ENCODE results near the gene DDX27. TPM values are rescaled to one million over a fixed set of nuclear protein-coding genes. Genes with fewer than 3 reads are reported as not detected.

DDX27 gene
- total and polyA plus RNA-seq, 2 of the 13 experiments (the other 11 are each of a cell fraction or from before 2014, with no cell fraction given), result 42.6 to 72.8 TPM

- TF ChIP-seq KDM1A (CRISPR knock-in tag; IDR thresholded peaks at IDR 0.05) (no peak), ZNF235 (CRISPR knock-in tag; IDR thresholded peaks at IDR 0.05; ENCODE audit: borderline replicate concordance) (no peak), SP5 (CRISPR knock-in tag; IDR thresholded peaks at IDR 0.05; ENCODE audit: borderline replicate concordance, low read depth) (no peak), ZSCAN31 (CRISPR knock-in tag; IDR thresholded peaks at IDR 0.05; ENCODE audit: low read depth) (no peak), KDM6A (CRISPR knock-in tag; IDR thresholded peaks at IDR 0.05; ENCODE audit: low read depth) (peak; percentile 80; the same call in 1 of the 2 replicates), ZNF713 (CRISPR knock-in tag; IDR thresholded peaks at IDR 0.05) (no peak), RBM22 (optimal IDR thresholded peaks at IDR 0.05; ENCODE audit: low read length) (no peak), HNRNPL (IDR thresholded peaks at IDR 0.05; ENCODE audit: low read depth, low read length) (no peak), ZNF30 (CRISPR knock-in tag; IDR thresholded peaks at IDR 0.05) (no peak), E2F2 (CRISPR knock-in tag; IDR thresholded peaks at IDR 0.05; ENCODE audit: borderline replicate concordance) (no peak), SP1 (IDR thresholded peaks at IDR 0.05) (no peak), SP1 (CRISPR knock-in tag; IDR thresholded peaks at IDR 0.05) (no peak), YY1 (IDR thresholded peaks at IDR 0.05; ENCODE audit: insufficient read depth, insufficient replicate concordance, low read depth, low read length) (no peak), BCLAF1 (IDR thresholded peaks at IDR 0.05) (no peak), CREB1 (IDR thresholded peaks at IDR 0.05) (peak; percentile 36; the same call in 1 of the 2 replicates), CREB1 (CRISPR knock-in tag; IDR thresholded peaks at IDR 0.05) (peak; percentile 43; the same call in 1 of the 2 replicates), ZNF550 (CRISPR knock-in tag; IDR thresholded peaks at IDR 0.05; ENCODE audit: borderline replicate concordance) (no peak), ZIK1 (CRISPR knock-in tag; IDR thresholded peaks at IDR 0.05; ENCODE audit: borderline replicate concordance, low read depth) (no peak), ZNF484 (CRISPR knock-in tag; IDR thresholded peaks at IDR 0.05; ENCODE audit: borderline replicate concordance, low read depth) (no peak), RXRB (CRISPR knock-in tag; IDR thresholded peaks at IDR 0.05; ENCODE audit: borderline replicate concordance) (peak; percentile 100), MED13 (CRISPR knock-in tag; IDR thresholded peaks at IDR 0.05) (no peak), NCOA5 (CRISPR knock-in tag; IDR thresholded peaks at IDR 0.05) (no peak), ZFP82 (CRISPR knock-in tag; IDR thresholded peaks at IDR 0.05; ENCODE audit: borderline replicate concordance) (no peak), ZNF703 (CRISPR knock-in tag; IDR thresholded peaks at IDR 0.05; ENCODE audit: borderline replicate concordance) (no peak), PITX1 (CRISPR knock-in tag; IDR thresholded peaks at IDR 0.05) (no peak), ZNF598 (CRISPR knock-in tag; IDR thresholded peaks at IDR 0.05; ENCODE audit: borderline replicate concordance) (no peak), ZNF746 (CRISPR knock-in tag; IDR thresholded peaks at IDR 0.05) (no peak), MXD1 (CRISPR knock-in tag; IDR thresholded peaks at IDR 0.05) (no peak)
Observed at GRCh38 chr20:49179368-49180277, 39.6 kb upstream of the DDX27 start (continued).
